NCI-H1436 treated with DMSO at 0.1 percent for 48 hours (cell line): Measurements from ENCODE around the gene BCL2L14.

ENCODE experiments used
- DNase-seq: peaks from one replicate; lab custom pipeline; 2025; lab: John Stamatoyannopoulos, UW

Gene BCL2L14, protein sequence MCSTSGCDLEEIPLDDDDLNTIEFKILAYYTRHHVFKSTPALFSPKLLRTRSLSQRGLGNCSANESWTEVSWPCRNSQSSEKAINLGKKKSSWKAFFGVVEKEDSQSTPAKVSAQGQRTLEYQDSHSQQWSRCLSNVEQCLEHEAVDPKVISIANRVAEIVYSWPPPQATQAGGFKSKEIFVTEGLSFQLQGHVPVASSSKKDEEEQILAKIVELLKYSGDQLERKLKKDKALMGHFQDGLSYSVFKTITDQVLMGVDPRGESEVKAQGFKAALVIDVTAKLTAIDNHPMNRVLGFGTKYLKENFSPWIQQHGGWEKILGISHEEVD

DNA sequence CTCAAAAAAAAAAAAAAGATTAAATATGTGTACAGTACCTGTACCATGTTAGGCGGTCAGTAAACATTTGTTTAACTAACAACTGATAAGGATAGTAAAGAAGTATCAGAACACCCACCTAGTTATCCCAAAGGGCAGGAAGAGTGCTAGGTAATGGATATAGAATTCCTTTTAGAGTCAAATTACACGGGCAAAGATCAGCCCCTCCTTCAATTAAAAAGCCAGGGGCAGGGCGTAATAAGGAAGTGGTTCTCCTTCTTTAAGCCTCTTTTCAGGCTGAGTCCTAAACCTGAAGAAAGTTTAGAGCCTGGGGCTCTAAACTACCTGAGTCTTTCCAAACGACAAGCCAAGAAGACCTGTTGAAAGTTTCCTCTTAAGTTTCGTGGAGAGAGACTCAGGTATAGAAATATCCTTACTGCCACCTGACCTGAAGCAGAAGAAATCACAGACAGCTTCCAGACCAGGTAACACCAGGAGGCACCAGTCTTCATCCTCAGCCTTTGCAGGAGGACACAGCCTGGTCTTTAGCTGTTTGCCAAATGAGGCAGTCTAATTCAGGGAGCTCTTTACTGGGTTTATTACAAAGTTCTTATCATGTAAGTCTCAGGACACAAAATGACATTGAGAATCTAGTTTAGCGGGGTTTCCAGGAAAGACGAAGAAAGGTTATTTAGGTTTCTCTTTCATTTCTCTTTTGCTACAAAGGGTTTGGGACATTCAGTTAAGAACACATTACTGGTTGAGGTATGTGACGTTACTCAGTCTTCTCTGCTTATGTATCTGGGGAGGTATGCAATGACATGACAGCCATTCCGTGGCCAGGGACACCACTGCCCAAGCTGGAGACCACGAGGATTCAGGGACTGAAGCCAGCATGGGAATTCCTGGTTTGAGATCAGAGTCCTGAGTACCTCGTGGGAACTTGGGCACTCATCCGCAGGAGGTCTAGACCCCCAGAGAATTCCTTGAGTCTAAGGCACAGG lies at the start of gene BCL2L14:
Gene BCL2L14 (plus strand): TSS at position 266 of the 983 bp plus-strand sequence. CDS start 8,367 bp downstream, outside the sequence.
- no peak for DNase-seq

DNA sequence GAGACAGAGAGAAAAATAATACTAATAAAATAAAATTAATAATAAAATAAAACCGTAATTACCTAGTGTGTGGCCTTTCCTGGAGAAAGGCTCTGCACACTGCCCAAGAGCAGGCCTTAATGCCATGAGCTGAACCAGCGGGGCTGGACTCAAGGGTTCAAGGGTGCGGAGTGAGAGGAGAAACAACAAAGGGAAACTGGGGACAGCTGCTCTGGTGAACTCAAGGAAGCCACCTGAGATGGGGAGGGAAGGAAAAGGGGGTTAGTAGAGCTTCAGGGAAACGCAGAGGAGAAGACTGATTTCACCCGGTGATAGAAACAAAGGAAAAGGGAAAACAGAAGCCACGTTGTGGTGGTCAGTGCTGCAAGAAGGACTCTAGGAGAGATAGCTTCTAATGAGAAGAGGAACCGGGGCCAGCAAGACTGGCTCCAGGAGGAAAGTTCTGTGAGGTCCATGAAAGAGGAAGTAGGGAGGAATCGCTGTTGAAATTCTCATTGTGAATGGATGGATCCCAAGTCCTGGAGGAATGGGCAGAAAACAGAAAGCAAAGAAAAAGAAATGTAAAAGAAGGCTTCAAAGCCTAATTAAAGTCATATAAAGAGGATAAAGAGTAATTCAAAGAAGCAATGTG lies 48.3 kb upstream of the BCL2L14 start:
- no peak for DNase-seq

DNA sequence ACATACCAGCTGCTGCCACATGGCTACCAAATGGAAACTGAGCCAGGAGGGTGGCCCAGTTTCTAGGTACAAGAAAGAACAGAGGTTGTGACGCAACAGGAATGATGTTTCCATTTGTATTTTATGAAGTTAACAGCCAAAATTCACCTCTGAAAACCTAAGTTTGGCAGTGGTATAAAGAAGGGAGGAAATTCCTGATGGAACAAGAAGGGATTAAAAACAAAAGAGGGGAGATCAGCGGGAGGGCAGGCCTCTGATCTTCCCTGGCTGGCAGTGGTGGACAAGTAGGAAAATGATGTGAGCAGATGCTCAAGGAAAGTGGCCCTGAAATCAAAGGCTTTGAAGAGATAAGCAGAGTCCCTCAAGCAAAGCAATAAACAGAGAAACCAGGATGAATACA lies 47.3 kb upstream of the BCL2L14 start:
- no peak for DNase-seq

DNA sequence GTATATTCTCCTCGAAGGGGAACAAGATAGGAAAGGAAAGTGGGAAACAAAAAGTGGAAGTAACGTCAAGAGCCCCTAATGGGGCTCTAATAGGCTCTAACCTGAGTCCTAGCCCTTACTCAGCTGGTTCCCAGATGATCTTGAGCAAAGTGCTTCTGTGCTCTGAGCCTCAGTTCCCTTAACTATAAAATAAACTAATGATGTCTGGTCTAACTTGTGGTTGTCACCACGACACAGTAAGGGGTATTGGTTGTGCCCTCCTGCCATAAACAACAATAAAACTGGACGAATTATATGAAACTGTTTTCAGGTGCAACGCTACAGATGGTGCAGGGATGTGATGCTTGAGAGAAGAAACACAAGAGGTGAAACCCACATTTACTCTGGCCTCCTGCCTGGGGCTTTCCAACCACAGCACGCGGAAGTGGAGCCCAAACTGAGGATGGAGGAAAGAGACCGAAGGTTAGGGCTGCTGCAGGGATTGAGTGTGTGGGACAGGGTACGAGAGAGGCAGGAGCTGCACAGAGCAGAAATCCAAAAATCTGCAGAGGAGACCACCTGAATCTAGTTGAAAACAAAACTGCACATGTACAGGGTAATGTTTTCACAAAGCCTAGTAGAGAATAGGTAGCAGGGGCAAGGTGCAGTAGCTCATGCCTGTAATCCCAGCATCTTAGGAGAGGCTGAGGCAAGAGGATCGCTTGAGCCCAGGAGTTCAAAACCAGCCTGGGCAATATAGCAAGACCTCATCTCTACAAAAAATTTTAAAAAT lies 45.6 kb upstream of the BCL2L14 start:
- no peak for DNase-seq

DNA sequence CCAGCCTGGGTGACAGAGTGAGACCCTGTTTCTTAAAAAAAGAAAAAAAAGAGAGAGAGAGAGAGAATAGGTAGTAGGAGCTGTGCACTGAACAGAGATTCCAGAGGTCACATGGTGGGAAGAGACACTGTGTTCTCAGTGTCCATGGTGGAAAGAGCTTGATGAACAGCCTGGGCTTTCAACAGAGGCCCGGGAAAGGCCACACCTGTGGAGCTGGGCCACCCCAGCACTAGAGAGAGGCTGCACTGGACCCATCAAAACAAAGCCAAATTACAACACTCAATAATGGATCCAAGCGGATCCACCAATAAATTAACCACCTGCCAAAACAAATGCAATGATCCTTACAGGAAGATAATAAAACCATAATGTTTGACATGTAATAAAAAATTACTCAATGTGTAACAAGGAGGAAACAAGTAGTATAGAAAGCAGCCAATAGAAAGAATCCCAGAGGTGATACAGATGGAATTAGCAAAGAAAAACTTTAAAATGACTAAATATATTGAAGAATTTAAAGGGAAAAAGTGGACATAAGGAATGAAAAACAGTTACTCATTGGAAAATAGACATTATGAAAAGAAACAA lies 44.8 kb upstream of the BCL2L14 start:
- no peak for DNase-seq

DNA sequence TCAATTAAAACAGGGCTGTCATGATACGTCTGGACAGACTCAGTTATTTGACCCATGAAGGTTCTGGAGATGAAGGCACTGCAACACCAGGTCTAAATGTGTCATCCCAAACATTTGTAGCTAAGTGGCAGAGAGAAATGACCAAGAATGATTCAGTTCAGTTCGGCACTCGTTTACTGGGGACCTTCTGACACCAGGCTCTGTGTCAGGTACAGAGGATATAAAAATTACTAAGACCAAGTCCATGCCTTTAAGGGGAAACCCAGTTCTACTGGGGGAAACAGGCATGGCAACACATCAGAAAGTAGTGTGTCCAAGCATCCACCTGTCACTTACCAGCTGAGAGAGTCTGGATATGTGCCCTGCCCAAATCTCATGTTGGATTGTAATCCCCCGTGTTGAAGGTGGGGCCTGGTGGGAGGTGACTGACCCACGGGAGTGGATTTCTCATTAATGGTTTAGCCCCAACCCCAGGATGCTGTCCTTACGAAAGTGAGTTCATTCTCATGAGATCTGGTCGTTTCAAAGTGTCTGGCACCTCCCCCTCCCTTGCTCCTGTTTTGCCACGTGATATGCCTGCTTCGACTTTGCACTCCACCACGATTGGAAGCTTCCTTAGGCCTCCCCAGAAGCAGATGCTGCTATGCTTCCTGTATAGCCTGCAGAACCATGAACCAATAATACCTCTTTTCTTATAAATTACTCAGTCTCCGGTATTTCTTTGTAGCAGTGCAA lies 41.9 kb upstream of the BCL2L14 start:
- DNase-seq, result no peak

DNA sequence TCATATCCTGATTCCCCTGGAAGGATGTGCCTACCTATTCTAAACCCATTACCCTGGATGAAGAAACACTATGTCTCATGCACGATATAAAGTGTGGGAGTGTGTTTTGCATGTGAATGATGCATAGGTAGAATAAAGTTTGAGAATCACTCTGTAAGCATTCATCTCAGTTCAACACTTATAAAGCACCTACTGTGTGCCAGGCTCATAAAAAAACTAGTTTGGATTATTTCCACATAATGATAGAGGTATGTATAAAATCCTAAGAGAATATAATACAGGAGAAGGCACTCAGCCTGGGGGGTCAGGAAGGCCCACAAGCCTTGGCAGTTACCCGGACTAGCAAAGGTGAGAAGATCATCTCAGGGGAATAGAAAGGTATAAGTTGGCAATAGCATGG lies 41.1 kb upstream of the BCL2L14 start:
- DNase-seq, result no peak

DNA sequence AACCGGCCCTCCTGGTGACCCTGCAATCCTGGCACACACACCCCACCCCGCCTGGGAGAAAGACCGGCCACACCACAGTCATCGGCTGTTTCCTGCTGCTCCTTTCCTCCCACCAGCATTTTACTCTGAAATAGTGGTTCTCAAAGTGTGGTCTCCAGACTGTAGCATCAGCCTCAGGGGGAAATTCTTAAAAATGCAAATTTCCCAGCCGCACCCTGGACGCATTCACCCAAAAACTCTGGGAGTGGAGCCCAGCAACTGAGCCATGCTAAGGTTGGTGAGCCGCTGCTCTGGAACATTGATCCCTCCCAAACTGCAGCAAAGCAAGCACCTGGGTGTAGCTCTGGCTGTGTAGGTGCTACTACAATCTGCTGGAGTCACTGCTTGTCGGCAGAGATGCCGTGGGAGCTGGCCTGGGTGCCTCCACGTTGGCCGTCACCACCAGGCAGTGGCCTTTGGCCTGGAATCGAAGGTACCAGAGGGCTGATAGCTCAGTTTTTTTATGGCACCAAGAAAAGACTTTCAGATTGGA lies 38.4 kb upstream of the BCL2L14 start:
- no peak for DNase-seq

DNA sequence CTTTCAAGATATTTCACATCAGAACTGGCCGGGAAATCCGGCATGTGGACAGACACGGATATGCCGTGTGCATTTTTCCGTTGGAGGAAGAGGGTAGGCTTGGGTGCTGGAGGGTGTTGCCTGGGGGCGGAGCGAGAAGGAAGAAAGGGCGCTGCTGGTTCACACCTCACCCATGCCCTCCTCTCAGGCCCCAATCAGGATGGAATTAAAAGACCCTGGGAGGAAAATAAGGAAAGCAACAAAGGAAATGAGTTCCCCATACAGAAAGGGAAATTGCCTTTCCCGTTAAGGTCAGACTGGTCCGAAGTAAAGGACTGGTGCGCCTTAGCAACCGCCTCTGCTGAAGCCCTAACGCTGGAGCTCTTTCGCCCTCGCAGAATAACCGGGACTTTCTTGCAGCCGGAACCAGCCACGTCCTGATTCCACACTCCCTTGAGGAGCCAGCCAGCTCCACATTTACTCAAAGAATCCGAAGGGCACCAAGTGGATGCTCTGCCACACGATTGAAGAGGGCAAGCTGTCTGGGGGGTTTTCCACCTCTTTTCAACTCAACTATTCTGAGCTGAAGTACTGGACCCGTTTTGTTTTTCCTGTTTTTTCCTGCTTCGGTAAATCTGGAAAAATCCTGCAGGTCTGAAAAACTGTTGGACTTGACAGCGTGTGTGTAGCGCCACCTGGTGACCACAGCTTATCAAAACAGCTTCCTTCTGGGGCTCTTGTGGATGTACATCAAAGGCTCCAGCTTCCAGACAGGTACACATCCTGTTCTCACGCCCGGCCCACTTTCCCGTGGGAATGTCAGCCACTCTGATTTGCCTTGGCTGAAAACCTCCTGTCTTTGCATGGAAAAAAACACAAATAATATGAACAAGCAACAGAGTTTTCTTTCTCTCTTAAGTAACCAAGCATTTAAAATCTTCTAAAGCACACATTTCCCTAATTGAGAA lies 37.6 kb upstream of the BCL2L14 start:
- DNase-seq, result peak; percentile 16

DNA sequence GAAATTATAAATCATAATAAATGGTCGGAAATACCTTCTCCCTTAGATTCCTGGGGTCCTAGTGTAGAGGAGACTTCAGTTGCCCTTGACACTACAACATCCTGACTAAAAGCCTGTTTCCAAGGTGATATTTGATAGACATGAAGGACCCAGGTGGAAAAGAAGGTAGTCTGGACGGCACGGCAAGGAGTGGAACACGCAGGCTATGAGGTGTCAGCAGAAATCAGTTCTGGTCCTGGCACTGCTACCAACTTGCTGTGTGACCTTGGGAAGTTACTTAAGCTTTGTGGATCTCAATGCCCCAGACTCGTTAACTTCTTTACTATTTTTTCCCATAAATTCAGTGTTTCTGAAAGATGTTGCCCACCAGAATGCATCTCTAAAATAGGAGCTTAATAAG lies 36.9 kb upstream of the BCL2L14 start:
- DNase-seq, result no peak

DNA sequence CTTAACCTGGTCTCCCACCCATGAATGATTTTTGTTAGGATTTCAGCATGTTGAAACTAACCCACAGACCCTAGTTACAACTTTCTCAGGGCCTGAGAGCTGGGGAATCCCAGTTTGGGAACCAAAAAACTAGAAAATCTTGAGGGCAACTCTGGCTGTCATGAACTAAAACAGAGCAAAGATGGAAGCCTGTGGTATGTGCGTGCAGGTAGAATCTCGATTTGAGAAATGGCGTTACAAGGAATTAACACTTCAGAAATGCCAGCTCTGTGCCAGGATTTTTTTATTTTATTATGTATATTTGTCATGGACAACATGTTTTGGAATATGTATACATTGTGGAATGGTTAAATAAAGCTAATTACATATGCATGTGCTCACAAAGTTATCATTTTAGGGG lies 36.4 kb upstream of the BCL2L14 start:
- DNase-seq, result no peak

DNA sequence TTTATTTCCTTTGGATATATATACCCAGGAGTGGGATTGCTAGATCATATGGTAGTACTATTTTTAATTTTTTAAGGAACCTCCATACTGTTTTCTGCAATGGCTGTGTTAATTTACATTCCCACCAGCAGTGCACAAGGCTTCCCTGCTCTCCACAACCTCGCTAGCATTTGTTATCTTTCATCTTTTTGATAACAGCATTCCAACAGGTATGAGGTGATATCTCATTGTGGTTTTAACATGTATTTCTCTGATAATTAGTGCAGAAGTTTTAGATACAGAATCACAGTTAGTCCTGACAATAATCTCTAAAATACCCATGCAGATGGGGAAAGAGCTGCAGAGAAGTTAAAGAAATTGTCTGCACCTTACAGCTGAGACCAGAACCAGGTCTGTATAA lies 35.5 kb upstream of the BCL2L14 start:
- no peak for DNase-seq

DNA sequence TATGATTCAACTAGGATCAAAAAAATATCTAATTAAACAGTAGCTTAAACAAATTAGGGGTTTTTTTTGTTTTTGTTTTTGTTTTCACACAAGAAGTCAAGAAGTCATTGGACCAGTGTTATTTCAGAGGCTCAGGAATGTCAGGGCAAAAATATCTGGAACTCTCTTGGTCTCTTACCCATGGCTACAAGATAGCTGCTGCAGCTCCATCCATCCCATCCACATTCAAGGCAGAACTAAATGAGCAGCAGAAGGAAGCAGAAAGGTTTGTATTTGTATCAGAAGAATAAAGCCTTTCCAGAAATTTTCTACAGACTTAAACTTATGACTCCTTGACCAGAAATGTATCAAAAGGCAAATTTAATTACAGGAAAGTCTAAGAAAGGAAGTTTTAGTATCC lies 33.8 kb upstream of the BCL2L14 start:
- no peak for DNase-seq

DNA sequence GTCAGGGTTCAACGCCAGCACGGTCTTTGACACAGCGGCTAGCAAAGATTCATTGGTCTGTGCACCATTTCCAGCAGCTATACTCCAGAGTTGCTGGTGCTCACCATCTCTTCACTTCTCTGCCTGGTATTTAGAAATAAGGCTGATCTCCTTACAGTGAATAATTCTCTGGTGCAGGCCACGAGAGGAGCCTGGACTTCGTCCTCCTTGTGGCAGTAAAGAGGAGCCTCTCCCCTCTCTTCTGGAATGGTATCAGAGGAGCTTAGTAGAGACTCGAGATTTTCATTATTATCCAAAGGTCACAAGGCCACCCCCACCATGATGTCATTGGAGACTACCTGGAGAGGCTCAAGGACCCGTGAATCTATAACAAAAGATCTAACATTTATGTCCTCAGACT lies 30.8 kb upstream of the BCL2L14 start:
- DNase-seq, result no peak

DNA sequence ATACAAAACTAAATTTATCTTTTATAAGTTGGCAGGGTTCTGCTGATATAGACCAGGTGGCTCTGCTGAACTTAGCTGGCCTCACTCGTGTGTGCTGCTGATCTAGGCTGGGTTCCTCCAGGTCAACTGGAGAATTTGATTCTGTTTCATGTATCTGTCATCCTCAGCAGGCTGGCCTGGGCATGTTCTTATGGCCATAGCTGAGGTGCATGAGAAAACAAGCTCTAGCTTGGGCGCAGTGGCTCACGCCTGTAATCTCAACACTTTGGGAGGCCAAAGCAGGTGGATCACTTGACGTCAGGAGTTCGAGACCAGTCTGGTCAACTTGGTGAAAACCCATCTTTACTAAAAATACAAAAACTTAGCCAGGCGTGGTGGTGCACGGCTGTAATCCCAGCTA lies 24.3 kb upstream of the BCL2L14 start:
- DNase-seq, result no peak

DNA sequence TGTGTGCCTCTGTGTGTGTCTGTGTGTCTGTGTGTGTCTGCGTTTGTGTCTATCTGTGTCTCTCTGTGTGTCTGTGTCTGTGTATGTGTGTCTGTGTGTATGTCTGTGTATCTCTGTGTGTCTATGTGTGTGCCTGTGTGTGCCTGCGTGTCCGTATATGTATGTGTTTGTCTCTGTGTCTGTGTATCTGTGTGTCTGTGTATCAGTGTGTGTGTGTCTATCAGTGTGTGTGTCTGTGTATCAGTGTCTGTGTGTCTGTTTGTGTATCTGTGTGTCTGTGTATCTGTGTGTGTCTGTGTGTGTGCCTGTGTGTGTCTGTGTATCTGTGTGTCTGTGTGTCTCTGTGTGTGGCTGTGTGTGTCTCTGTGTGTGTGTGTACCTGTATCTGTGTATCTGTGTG lies 23.1 kb upstream of the BCL2L14 start:
- DNase-seq, result no peak

DNA sequence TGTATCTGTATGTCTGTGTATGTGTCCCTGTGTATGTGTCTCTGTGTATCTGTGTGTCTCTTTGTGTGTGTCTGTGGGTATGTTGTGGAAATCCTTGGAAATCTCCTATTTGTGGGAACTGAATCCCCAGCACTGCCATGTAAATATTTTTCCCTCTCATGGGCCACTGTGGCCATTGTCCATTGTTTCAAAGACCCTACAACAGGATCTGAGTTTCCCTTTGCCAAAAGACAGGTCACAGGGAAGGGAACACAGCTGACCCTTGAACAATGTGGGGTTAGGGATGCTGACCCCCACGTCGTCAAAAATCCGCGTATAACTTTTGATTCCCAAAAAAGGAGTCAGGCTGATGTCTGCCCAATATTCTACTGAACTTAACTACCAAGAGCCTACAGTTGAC lies 22.5 kb upstream of the BCL2L14 start:
- no peak for DNase-seq

DNA sequence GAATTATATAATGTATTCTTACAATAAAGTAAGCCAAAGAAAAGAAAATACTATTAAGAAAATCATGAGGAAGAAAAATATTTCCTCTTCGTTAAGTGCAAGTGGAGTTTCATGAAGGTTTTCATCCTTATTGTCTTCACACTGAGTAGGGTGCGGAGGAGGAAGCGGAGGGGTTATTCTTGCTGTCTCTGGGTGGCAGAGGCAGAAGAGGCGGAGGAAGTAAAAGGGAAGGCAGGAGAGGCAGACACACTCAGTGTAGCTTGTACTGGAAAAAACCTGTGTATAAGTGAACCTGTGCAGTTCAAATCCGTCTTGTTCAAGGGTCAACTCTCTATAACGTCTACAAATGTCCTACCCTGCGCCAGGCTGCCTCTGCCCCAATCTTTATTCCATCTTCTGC lies 22.0 kb upstream of the BCL2L14 start:
- no peak for DNase-seq

DNA sequence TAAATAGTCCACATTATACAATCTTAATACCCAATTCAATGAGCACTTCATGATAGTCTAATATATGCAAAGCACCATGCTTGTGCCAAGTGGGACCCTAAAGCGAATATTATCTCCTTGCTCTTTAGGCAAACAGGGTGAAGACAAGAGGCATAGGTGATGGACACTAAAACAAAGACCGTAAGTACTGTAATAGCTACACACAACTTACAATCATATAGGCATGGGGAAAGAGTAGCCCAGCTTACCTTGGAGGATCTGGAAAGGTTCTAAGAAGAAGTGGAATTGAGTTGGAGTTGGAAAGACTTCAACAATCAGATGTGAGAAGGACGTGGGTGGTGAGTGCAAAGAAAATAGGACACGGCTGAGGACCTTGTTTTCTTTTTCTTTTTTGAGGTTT lies 19.1 kb upstream of the BCL2L14 start:
- no peak for DNase-seq
